Measurements from ENCODE around the gene NUTF2. TPM values are rescaled to one million over a fixed set of nuclear protein-coding genes. Genes with fewer than 3 reads are reported as not detected.
"Not testable (repeated sequence)": the region's sequence is repeated elsewhere in the genome, so short reads cannot be mapped to it uniquely, and the experiment has no call there.

NUTF2 gene
- total RNA-seq, 4 donors from 2014 or later = 101 to 161 (median 113) TPM

GRCh38 chr16:67910158-67910557 is 63.4 kb downstream of the NUTF2 start:
- DNase-seq (ENCODE audit: low spot score in 2 of 2) = no peak
- TF ChIP-seq EP300 (IDR thresholded peaks at IDR 0.05) (no peak), POLR2A (IDR thresholded peaks at IDR 0.05) (no peak), CTCF (IDR thresholded peaks at IDR 0.05) (no peak), POLR2AphosphoS5 (IDR thresholded peaks at IDR 0.05) (no peak)
- Histone ChIP-seq H3K9me3 (no peaks in the 10 kb centered on the region), H3K36me3 (peaks cover 39% of the 10 kb centered on the region), H3K27me3 (no peaks in the 10 kb centered on the region), H3K4me1 (peaks cover 15% of the 10 kb centered on the region), H3K4me3 (no peak overlapping the region), H3K27ac (no peak overlapping the region)
- WGBS = 28% methylated on average over 2 of the region's 2 CpGs

GRCh38 chr16:67914758-67915495 is 68.2 kb downstream of the NUTF2 start:
- Histone ChIP-seq H3K4me1 (peaks cover 55% of the 10 kb centered on the region), H3K4me3 (no peak overlapping the region)
- WGBS = 56% methylated on average over 7 of the region's 7 CpGs

GRCh38 chr16:67915496-67915769 is 68.7 kb downstream of the NUTF2 start:
- not testable (repeated sequence) for H3K27ac ChIP-seq; H3K9me3 ChIP-seq; H3K4me3 ChIP-seq; H3K27me3 ChIP-seq; DNase-seq (ENCODE audit: low spot score in 2 of 2)
- WGBS = 69% methylated on average over 2 of the region's 2 CpGs
- Histone ChIP-seq H3K4me1 (peaks cover 55% of the 10 kb centered on the region), H3K36me3 (peaks cover 12% of the 10 kb centered on the region)

More at GRCh38 chr16:67914758-67915495, 68.2 kb downstream of the NUTF2 start:
- no peak overlapping the region for H3K27ac ChIP-seq
- peaks cover 17% of the 10 kb centered on the region for H3K36me3 ChIP-seq
- no peaks in the 10 kb centered on the region for H3K27me3 ChIP-seq
- DNase-seq (ENCODE audit: low spot score in 2 of 2) = no peak
- no peaks in the 10 kb centered on the region for H3K9me3 ChIP-seq
- TF ChIP-seq EP300 (IDR thresholded peaks at IDR 0.05) = no peak
- TF ChIP-seq POLR2AphosphoS5 (IDR thresholded peaks at IDR 0.05) = no peak
- no peak for TF ChIP-seq POLR2A (IDR thresholded peaks at IDR 0.05)
- no peak for TF ChIP-seq CTCF (IDR thresholded peaks at IDR 0.05)

- 25% methylated on average over 3 of the region's 7 CpGs for WGBS
- DNase-seq (ENCODE audit: low spot score in 2 of 2) = no peak
- H3K27ac ChIP-seq = no peak overlapping the region
- no peak for TF ChIP-seq POLR2A (IDR thresholded peaks at IDR 0.05)
- no peak for TF ChIP-seq EP300 (IDR thresholded peaks at IDR 0.05)
- no peak for TF ChIP-seq POLR2AphosphoS5 (IDR thresholded peaks at IDR 0.05)
- TF ChIP-seq CTCF (IDR thresholded peaks at IDR 0.05) = no peak
- peaks cover 58% of the 10 kb centered on the region for H3K4me1 ChIP-seq
- no peaks in the 10 kb centered on the region for H3K9me3 ChIP-seq
- no peaks in the 10 kb centered on the region for H3K27me3 ChIP-seq
- no peak overlapping the region for H3K4me3 ChIP-seq
- peaks cover 5% of the 10 kb centered on the region for H3K36me3 ChIP-seq
Observed at GRCh38 chr16:67915831-67916723, 69.3 kb downstream of the NUTF2 start.

GRCh38 chr16:67917140-67917851 is 70.6 kb downstream of the NUTF2 start:
- DNase-seq (ENCODE audit: low spot score in 2 of 2) = no peak
- no peaks in the 10 kb centered on the region for H3K27me3 ChIP-seq
- H3K4me1 ChIP-seq = peaks cover 63% of the 10 kb centered on the region
- H3K36me3 ChIP-seq = no peaks in the 10 kb centered on the region
- no peak overlapping the region for H3K4me3 ChIP-seq
- H3K27ac ChIP-seq = peak overlapping the region; percentile 44
- 37% methylated on average over 5 of the region's 6 CpGs for WGBS
- TF ChIP-seq POLR2A (IDR thresholded peaks at IDR 0.05) = no peak
- TF ChIP-seq POLR2AphosphoS5 (IDR thresholded peaks at IDR 0.05) = no peak
- no peak for TF ChIP-seq EP300 (IDR thresholded peaks at IDR 0.05)
- TF ChIP-seq CTCF (IDR thresholded peaks at IDR 0.05) = no peak
- no peaks in the 10 kb centered on the region for H3K9me3 ChIP-seq
